IPS-15b (cell line): Measurements from ENCODE around the gene LRRC34.

Experiments
- H3K27me3 ChIP-seq: one replicate; pipeline ENCODE4 v1.6.1; 2013; ENCODE audit warnings: low read length; ENCODE audit not compliant: control insufficient read depth, insufficient read depth
- H3K36me3 ChIP-seq: one replicate; pipeline ENCODE4 v1.6.1; 2013; ENCODE audit warnings: low read length; ENCODE audit not compliant: control insufficient read depth, insufficient read depth
- H3K4me1 ChIP-seq: one replicate; pipeline ENCODE4 v1.6.1; 2013; ENCODE audit warnings: mild to moderate bottlenecking, low read length; ENCODE audit not compliant: control insufficient read depth, insufficient read depth
- H3K4me3 ChIP-seq: one replicate; pipeline ENCODE4 v1.5.1; 2013; ENCODE audit warnings: low read depth, low read length
- H3K9ac ChIP-seq: one replicate; pipeline ENCODE4 v1.6.1; 2013; ENCODE audit warnings: low read depth, mild to moderate bottlenecking, low read length
- H3K9me3 ChIP-seq: one replicate; pipeline ENCODE4 v1.6.1; 2013; ENCODE audit warnings: mild to moderate bottlenecking, low read length; ENCODE audit not compliant: control insufficient read depth, insufficient read depth

Gene LRRC34

GRCh38 chr3:169811631-169812331 is 923 bp downstream of the LRRC34 start:
- H3K9ac ChIP-seq = peak overlapping the region; percentile 66
- H3K27me3 ChIP-seq = peaks cover 21% of the 10 kb centered on the region
- H3K4me1 ChIP-seq = peaks cover 7% of the 10 kb centered on the region
- no peaks in the 10 kb centered on the region for H3K9me3 ChIP-seq
- H3K36me3 ChIP-seq = no peaks in the 10 kb centered on the region
- peak overlapping the region; percentile 82 for H3K4me3 ChIP-seq

DNA sequence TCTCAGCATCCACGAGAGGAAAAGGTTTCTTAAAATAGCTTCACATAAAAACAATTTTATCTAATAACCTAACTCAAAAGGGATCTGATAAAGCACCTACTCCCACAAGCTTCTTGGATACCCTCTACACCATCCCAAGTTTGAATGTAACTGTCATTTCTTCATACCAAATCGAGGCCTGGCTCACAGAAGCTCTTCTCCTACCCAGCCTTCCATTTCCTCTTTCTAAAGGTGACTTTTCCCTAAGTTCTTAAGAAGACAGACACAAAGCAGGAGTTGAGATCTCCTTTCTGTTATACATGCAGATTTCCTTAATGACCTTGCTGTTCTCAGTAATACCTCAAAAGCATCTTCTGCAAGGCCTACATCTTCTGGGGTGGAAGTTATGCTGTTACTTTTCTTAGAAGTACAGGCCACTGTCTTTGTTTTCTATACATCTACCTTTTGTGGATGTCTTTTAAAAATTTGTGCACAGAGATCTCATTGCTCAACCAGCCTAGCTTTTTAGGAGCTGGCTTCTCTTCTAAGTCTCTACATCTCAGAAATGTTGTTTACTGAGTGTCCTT is 3.4 kb downstream of the LRRC34 start:
- no peaks in the 10 kb centered on the region for H3K36me3 ChIP-seq
- H3K9me3 ChIP-seq = no peaks in the 10 kb centered on the region
- H3K9ac ChIP-seq = no peak overlapping the region
- H3K27me3 ChIP-seq = peaks cover 14% of the 10 kb centered on the region
- H3K4me3 ChIP-seq = no peak overlapping the region
- peaks cover 7% of the 10 kb centered on the region for H3K4me1 ChIP-seq

- Histone ChIP-seq H3K27me3 (no peaks in the 10 kb centered on the region), H3K9me3 (no peaks in the 10 kb centered on the region), H3K4me1 (no peaks in the 10 kb centered on the region), H3K36me3 (peaks cover 4% of the 10 kb centered on the region), H3K4me3 (no peak overlapping the region), H3K9ac (no peak overlapping the region)
These were observed 8.0 kb downstream of the LRRC34 start for GRCh38 chr3:169804681-169805080.

- Histone ChIP-seq H3K9me3 (no peaks in the 10 kb centered on the region), H3K36me3 (no peaks in the 10 kb centered on the region), H3K9ac (no peak overlapping the region), H3K4me1 (no peaks in the 10 kb centered on the region), H3K27me3 (no peaks in the 10 kb centered on the region), H3K4me3 (no peak overlapping the region)
These were observed 20.3 kb downstream of the LRRC34 start for GRCh38 chr3:169792359-169792758.

DNA sequence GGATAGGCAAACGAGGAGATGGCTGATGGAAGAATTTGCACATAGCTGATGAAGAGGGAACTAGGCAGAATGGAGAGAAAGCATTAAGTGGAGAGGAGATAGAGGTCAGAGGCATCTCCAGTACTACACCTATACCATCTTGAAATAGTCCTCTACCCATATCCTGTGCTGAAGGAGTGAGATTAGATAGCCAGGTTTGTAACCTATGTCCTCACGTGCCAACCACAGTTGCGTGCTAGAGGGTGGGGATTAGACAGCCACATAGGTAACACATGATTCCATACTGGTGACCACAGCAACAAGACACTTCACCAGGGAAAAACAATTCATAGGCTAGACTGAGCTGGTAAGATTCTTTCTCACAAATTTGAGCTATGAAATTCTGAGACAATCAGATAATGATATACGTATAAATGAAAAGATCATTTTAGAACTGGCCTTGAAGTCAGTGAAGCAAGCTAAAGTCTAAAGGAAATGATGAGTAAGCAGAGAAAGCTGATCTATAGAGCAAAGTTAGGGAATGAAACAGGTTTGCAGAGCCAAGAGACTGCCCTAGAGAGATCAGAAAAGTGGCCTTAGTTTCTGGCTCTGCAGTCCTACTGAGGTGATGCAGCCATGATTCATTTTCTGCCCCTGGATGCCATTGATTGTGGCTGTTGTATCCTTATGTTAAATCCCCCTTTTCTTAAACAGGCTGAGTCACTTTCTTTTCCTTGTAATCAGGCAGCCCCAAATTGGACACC is 21.8 kb downstream of the LRRC34 start:
- H3K4me3 ChIP-seq = no peak overlapping the region
- H3K9ac ChIP-seq = no peak overlapping the region
- H3K36me3 ChIP-seq = no peaks in the 10 kb centered on the region
- no peaks in the 10 kb centered on the region for H3K4me1 ChIP-seq
- H3K27me3 ChIP-seq = no peaks in the 10 kb centered on the region
- H3K9me3 ChIP-seq = no peaks in the 10 kb centered on the region

DNA sequence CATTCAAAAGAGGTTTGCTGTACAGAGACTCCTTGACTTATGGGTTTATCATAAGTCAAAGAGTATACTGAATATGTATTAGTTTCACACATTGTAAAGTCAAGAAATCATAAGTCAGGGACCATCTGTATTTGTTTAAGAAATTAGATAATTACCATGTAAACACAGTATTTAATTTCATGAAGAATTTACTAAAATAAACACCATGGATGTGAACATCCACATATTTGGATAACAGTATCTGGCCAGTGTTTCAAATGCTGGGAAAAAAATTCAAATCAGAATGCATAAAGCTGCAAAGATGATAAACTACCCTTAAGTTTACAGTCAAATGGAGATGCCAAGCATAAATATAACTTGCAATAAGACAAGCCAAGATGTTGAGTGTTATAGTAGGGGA is 22.5 kb downstream of the LRRC34 start:
- Histone ChIP-seq H3K4me1 (no peaks in the 10 kb centered on the region), H3K9me3 (no peaks in the 10 kb centered on the region), H3K4me3 (no peak overlapping the region), H3K36me3 (no peaks in the 10 kb centered on the region), H3K9ac (no peak overlapping the region), H3K27me3 (no peaks in the 10 kb centered on the region)

DNA sequence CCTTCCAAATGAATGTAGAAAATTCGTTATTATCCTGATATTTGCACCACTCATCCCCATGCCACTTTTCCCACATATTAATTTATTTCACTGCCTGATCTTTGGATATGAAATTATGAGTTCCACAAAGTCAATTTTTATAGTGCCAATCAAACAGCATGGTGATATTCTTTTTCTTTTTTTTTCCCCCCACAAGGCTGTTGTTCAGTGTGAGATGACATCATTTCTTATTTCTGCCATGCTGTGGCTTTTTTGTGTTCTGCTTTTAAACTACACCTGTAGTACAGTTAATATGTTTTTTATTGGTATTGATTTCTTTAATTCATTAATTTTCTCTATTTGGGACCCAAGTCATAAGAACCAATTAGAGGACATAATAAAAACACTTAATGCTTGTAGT is 24.9 kb downstream of the LRRC34 start:
- Histone ChIP-seq H3K4me3 (no peak overlapping the region), H3K36me3 (no peaks in the 10 kb centered on the region), H3K9ac (no peak overlapping the region), H3K27me3 (no peaks in the 10 kb centered on the region), H3K9me3 (no peaks in the 10 kb centered on the region), H3K4me1 (no peaks in the 10 kb centered on the region)

GRCh38 chr3:169787120-169787519 is 25.6 kb downstream of the LRRC34 start:
- H3K4me3 ChIP-seq = no peak overlapping the region
- no peak overlapping the region for H3K9ac ChIP-seq
- H3K4me1 ChIP-seq = no peaks in the 10 kb centered on the region
- H3K27me3 ChIP-seq = no peaks in the 10 kb centered on the region
- H3K36me3 ChIP-seq = peaks cover 4% of the 10 kb centered on the region
- H3K9me3 ChIP-seq = no peaks in the 10 kb centered on the region

- no peaks in the 10 kb centered on the region for H3K9me3 ChIP-seq
- H3K4me1 ChIP-seq = peaks cover 2% of the 10 kb centered on the region
- no peak overlapping the region for H3K9ac ChIP-seq
- H3K27me3 ChIP-seq = no peaks in the 10 kb centered on the region
- peaks cover 16% of the 10 kb centered on the region for H3K36me3 ChIP-seq
- H3K4me3 ChIP-seq = no peak overlapping the region
These were observed 31.4 kb downstream of the LRRC34 start for GRCh38 chr3:169781209-169781855.

GRCh38 chr3:169780742-169781141 is 32.0 kb downstream of the LRRC34 start:
- no peak overlapping the region for H3K9ac ChIP-seq
- H3K9me3 ChIP-seq = no peaks in the 10 kb centered on the region
- peaks cover 16% of the 10 kb centered on the region for H3K36me3 ChIP-seq
- no peaks in the 10 kb centered on the region for H3K27me3 ChIP-seq
- H3K4me3 ChIP-seq = no peak overlapping the region
- H3K4me1 ChIP-seq = peaks cover 5% of the 10 kb centered on the region

DNA sequence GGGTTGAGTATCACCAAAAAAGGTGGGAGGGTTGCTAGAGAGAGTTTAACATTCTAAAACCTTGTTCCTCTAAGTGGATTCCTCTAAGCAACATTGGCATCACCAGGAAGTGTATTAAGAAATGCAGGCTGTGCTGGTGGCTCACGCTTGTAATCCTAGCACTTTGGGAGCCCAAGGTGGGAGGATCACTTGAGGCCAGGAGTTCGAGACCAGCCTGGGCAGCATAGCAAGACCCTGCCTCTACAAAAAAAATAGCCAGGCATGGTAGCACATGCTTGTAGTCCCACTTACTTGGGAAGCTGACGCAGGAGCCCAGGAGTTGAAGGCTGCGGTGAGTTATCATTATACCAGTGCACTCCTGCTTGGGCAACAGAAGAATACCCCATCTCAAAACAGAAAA is 34.9 kb downstream of the LRRC34 start:
- Histone ChIP-seq H3K36me3 (peaks cover 16% of the 10 kb centered on the region), H3K4me3 (no peak overlapping the region), H3K27me3 (no peaks in the 10 kb centered on the region), H3K4me1 (peaks cover 9% of the 10 kb centered on the region), H3K9me3 (no peaks in the 10 kb centered on the region), H3K9ac (no peak overlapping the region)
